Astrocyte (in vitro differentiated cells and primary cell): Measurements from ENCODE around the gene ATP10A. TPM values are rescaled to one million over a fixed set of nuclear protein-coding genes. Genes with fewer than 3 reads are reported as not detected.

Experiments
- DNase-seq: peaks from one replicate; pipeline ENCODE4 v3.0.0-alpha.2; 2010; ENCODE audit warnings: low read depth
- FAIRE-seq: peaks from 2 replicates; lab custom pipeline; 2011; peaks lifted over from hg19 to GRCh38; lab: Jason Lieb, UNC
- H2AFZ ChIP-seq: 2 replicates; pipeline ENCODE4 v1.6.0; 2012; ENCODE audit warnings: low read depth, low read length, inconsistent platforms
- H3K27ac ChIP-seq: 2 replicates; pipeline ENCODE4 v1.5.1; 2011; ENCODE audit warnings: low read depth, low read length, inconsistent platforms
- H3K27me3 ChIP-seq: 2 replicates; pipeline ENCODE4 v1.6.0; 2011; ENCODE audit warnings: low read length, inconsistent platforms; ENCODE audit not compliant: insufficient read depth
- H3K36me3 ChIP-seq: 2 replicates; pipeline ENCODE4 v1.5.1; 2011; ENCODE audit warnings: low read length, inconsistent platforms; ENCODE audit not compliant: insufficient read depth
- H3K4me1 ChIP-seq: 2 replicates; pipeline ENCODE4 v1.5.1; 2011; ENCODE audit warnings: low read length, inconsistent platforms; ENCODE audit not compliant: insufficient read depth
- H3K4me2 ChIP-seq: 2 replicates; pipeline ENCODE4 v1.6.0; 2012; ENCODE audit warnings: low read length, inconsistent platforms
- H3K4me3 ChIP-seq: 2 replicates; pipeline ENCODE4 v1.5.1; 2011; ENCODE audit warnings: low read depth, mild to moderate bottlenecking, low read length, inconsistent platforms; ENCODE audit not compliant: insufficient read depth
- H3K79me2 ChIP-seq: 2 replicates; pipeline ENCODE4 v1.6.0; 2012; ENCODE audit warnings: mild to moderate bottlenecking, low read length, inconsistent platforms; ENCODE audit not compliant: insufficient read depth
- H3K9ac ChIP-seq: 2 replicates; pipeline ENCODE4 v1.6.0; 2012; ENCODE audit warnings: mild to moderate bottlenecking, low read length, inconsistent platforms
- H3K9me3 ChIP-seq: 2 replicates; pipeline ENCODE4 v1.5.1; 2012; ENCODE audit warnings: low read depth, mild to moderate bottlenecking, low read length, inconsistent platforms; ENCODE audit not compliant: insufficient read depth
- H4K20me1 ChIP-seq: 2 replicates; pipeline ENCODE4 v1.6.0; 2012; ENCODE audit warnings: low read length, inconsistent platforms; ENCODE audit not compliant: insufficient read depth
- H3K27ac Mint-ChIP-seq: one replicate; pipeline ENCODE4 v1.8.0; 2021; ENCODE audit warnings: mild to moderate bottlenecking, mixed read lengths; ENCODE audit not compliant: unreplicated experiment
- H3K27me3 Mint-ChIP-seq: one replicate; pipeline ENCODE4 v1.8.0; 2021; ENCODE audit warnings: low read depth, mixed read lengths; ENCODE audit not compliant: unreplicated experiment
- H3K36me3 Mint-ChIP-seq: one replicate; pipeline ENCODE4 v1.8.0; 2021; ENCODE audit warnings: low read depth, mixed read lengths; ENCODE audit not compliant: unreplicated experiment
- H3K4me1 Mint-ChIP-seq: one replicate; pipeline ENCODE4 v1.8.0; 2021; ENCODE audit warnings: low read depth, mixed read lengths; ENCODE audit not compliant: unreplicated experiment
- H3K4me3 Mint-ChIP-seq: one replicate; pipeline ENCODE4 v1.8.0; 2021; ENCODE audit warnings: mild to moderate bottlenecking, moderate library complexity, mixed read lengths; ENCODE audit not compliant: unreplicated experiment
- H3K9me3 Mint-ChIP-seq: one replicate; pipeline ENCODE4 v1.8.0; 2021; ENCODE audit warnings: mild to moderate bottlenecking, mixed read lengths; ENCODE audit not compliant: unreplicated experiment
- EZH2 ChIP-seq: IDR thresholded peaks from 2 replicates; pipeline ENCODE4 v1.6.1; 2012; ENCODE audit warnings: mild to moderate bottlenecking, low read length, inconsistent platforms; ENCODE audit not compliant: insufficient read depth
- total RNA-seq: library from RNA; stranded (reverse); gene quantifications from 2 replicates; pipeline ENCODE4 v1.2.1, GENCODE V29; 2021
- TF ChIP-seq, protein P1 (sequence below): IDR thresholded peaks from 2 replicates; pipeline ENCODE4 v1.5.1; 2011; ENCODE audit warnings: low read depth, mild to moderate bottlenecking, inconsistent platforms, low read length, moderate library complexity; ENCODE audit not compliant: insufficient read depth

The ATP10A gene
- total RNA-seq, 1 donor from 2014 or later = 21.1 TPM

DNA sequence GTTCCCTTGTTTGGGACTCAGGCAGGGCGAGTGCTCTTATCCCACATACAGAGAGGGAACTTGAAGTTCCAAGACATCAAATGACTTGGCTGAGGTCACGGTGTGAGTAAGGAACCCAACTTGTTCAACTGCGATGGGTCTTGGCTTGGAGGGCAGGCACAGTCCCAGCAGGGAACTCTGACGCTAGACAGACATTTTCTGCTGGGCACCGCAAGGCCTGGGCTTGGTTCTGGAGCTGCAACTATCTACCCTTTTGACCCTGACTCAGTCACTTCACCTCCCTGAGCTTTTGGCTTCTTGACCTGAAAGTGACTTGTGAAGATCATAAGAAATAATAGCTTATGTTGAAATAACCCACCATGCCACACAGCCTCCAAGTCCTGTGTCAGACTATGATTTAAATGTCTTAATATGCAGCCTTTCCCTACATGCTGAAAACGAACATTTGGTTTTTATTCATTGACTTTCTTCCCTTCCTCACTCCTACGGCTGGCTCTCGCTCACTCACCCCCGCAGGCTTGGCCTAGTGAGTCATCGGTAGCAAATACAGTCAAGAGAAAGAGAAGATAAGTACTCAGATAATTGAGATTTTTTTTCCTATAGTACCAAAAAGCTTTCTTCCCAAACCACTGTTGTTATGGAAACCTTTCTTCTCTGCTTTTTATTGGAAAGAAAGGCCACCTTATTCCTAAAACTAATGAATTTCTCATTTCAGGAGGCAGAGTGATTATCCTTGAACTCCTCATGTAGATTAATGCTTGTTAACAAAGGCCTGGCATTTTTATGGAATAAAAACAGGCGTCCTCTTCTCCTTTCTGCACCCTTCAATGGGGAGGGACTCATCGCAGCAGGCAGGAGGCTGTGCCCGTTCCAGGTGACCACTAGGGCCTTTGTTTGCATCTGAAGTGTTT, 178.4 kb downstream of the ATP10A start:
- peak overlapping the region; percentile 51 for H3K4me2 ChIP-seq
- H2AFZ ChIP-seq = no peak overlapping the region
- peak; percentile 83 for DNase-seq
- peaks cover 4% of the 10 kb centered on the region for H3K27me3 Mint-ChIP-seq
- peak overlapping the region; percentile 22 for H3K9ac ChIP-seq
- H3K4me3 ChIP-seq = peak overlapping the region; percentile 19
- H3K79me2 ChIP-seq = no peaks in the 10 kb centered on the region
- peaks cover 43% of the 10 kb centered on the region for H3K36me3 Mint-ChIP-seq
- H3K27ac ChIP-seq = peak overlapping the region; percentile 64
- H3K9me3 Mint-ChIP-seq = no peaks in the 10 kb centered on the region
- no peaks in the 10 kb centered on the region for H3K9me3 ChIP-seq
- H4K20me1 ChIP-seq = no peaks in the 10 kb centered on the region
- H3K4me3 Mint-ChIP-seq = no peak overlapping the region
- H3K4me1 Mint-ChIP-seq = peaks cover 18% of the 10 kb centered on the region
- FAIRE-seq = peak; percentile 89
- no peak for TF ChIP-seq EZH2
- TF ChIP-seq, protein P1, sequence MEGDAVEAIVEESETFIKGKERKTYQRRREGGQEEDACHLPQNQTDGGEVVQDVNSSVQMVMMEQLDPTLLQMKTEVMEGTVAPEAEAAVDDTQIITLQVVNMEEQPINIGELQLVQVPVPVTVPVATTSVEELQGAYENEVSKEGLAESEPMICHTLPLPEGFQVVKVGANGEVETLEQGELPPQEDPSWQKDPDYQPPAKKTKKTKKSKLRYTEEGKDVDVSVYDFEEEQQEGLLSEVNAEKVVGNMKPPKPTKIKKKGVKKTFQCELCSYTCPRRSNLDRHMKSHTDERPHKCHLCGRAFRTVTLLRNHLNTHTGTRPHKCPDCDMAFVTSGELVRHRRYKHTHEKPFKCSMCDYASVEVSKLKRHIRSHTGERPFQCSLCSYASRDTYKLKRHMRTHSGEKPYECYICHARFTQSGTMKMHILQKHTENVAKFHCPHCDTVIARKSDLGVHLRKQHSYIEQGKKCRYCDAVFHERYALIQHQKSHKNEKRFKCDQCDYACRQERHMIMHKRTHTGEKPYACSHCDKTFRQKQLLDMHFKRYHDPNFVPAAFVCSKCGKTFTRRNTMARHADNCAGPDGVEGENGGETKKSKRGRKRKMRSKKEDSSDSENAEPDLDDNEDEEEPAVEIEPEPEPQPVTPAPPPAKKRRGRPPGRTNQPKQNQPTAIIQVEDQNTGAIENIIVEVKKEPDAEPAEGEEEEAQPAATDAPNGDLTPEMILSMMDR = no peak
- peaks cover 20% of the 10 kb centered on the region for H3K4me1 ChIP-seq
- no peaks in the 10 kb centered on the region for H3K27me3 ChIP-seq
- H3K36me3 ChIP-seq = peaks cover 4% of the 10 kb centered on the region
- H3K27ac Mint-ChIP-seq = peak overlapping the region; percentile 83

DNA sequence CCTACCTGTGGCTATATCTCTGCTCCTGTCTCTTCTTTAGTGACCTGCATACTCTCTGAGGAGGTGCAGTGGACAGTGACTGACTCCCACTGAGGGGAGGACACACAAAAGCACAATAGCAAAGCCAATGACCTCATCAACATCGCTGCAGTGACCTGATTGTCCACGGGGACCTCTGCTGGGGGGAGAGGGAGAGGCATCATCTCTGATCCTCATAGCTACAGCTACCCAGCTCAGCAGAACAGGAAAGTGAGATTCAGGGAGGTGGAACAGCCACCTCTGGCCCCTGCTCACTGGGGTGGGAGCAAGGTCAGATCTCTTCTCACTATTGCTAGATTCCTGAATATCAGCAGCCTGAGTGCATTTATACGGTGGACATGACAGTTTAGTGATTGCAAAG, 179.2 kb downstream of the ATP10A start:
- TF ChIP-seq, protein P1 = no peak
- no peak for TF ChIP-seq EZH2
- no peak overlapping the region for H3K27ac ChIP-seq
- DNase-seq = no peak
- H3K27me3 ChIP-seq = no peaks in the 10 kb centered on the region
- H3K9me3 Mint-ChIP-seq = no peaks in the 10 kb centered on the region
- no peak overlapping the region for H3K4me3 Mint-ChIP-seq
- no peak for FAIRE-seq
- no peak overlapping the region for H2AFZ ChIP-seq
- H3K4me3 ChIP-seq = no peak overlapping the region
- H3K36me3 ChIP-seq = peaks cover 5% of the 10 kb centered on the region
- H3K79me2 ChIP-seq = no peaks in the 10 kb centered on the region
- H3K4me1 ChIP-seq = peaks cover 20% of the 10 kb centered on the region
- no peak overlapping the region for H3K9ac ChIP-seq
- H4K20me1 ChIP-seq = no peaks in the 10 kb centered on the region
- H3K27ac Mint-ChIP-seq = no peak overlapping the region
- H3K4me1 Mint-ChIP-seq = peaks cover 18% of the 10 kb centered on the region
- peaks cover 43% of the 10 kb centered on the region for H3K36me3 Mint-ChIP-seq
- no peaks in the 10 kb centered on the region for H3K27me3 Mint-ChIP-seq
- no peaks in the 10 kb centered on the region for H3K9me3 ChIP-seq
- peak overlapping the region; percentile 51 for H3K4me2 ChIP-seq

DNA sequence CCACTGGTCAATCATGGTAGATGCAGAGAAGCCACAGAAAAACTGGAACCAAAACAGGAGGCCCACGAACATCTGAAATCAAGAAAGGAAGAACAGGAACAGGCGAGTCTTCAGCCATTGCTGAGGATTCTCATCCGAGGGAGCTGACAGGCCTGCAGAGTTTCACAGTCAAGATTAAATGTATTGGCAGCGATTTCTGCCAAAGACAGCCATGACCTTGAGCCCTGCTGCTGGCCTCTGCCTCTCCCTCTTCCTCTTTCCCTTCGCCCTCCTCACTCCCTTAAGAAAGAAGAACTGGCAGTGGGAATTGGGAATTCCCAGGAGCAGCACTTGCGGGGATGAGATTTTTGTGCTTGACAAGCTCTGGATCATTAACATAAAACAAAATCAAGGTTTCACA, 179.7 kb downstream of the ATP10A start:
- H3K27ac Mint-ChIP-seq = no peak overlapping the region
- no peaks in the 10 kb centered on the region for H3K27me3 Mint-ChIP-seq
- no peak overlapping the region for H3K4me3 Mint-ChIP-seq
- Histone ChIP-seq H3K27me3 (no peaks in the 10 kb centered on the region), H3K4me2 (no peak overlapping the region), H3K9me3 (no peaks in the 10 kb centered on the region), H3K4me3 (no peak overlapping the region), H4K20me1 (no peaks in the 10 kb centered on the region), H3K36me3 (peaks cover 6% of the 10 kb centered on the region), H2AFZ (no peak overlapping the region), H3K9ac (no peak overlapping the region), H3K79me2 (no peaks in the 10 kb centered on the region), H3K4me1 (peaks cover 20% of the 10 kb centered on the region), H3K27ac (no peak overlapping the region)
- H3K4me1 Mint-ChIP-seq = peaks cover 18% of the 10 kb centered on the region
- FAIRE-seq (no peak), DNase-seq (no peak)
- H3K36me3 Mint-ChIP-seq = peaks cover 41% of the 10 kb centered on the region
- no peak for TF ChIP-seq EZH2
- TF ChIP-seq, protein P1 = no peak
- H3K9me3 Mint-ChIP-seq = no peaks in the 10 kb centered on the region
